NCI-H2227 treated with DMSO at 0.1 percent for 48 hours (cell line): ENCODE measurements around the gene PSMC4.
A peak's percentile ranks its signal among the peaks of the same experiment; 100 is the strongest.

Source experiments
- DNase-seq: peaks from one replicate; lab custom pipeline; 2025; lab: John Stamatoyannopoulos, UW

PSMC4 gene

GRCh38 chr19:39970675-39971379, at the start of gene PSMC4:
TSS of gene PSMC4 (plus strand) at chr19:39971165. CDS start at chr19:39971203, 38 bp downstream.
- peak; percentile 100 for DNase-seq

GRCh38 chr19:39923862-39924261, 47.1 kb upstream of the PSMC4 start:
- DNase-seq, result no peak

GRCh38 chr19:39924389-39924788, 46.6 kb upstream of the PSMC4 start:
- DNase-seq, result no peak

GRCh38 chr19:39924952-39925351, 46.0 kb upstream of the PSMC4 start:
- no peak for DNase-seq

- DNase-seq, result no peak
Observed at GRCh38 chr19:39926170-39926760, 44.7 kb upstream of the PSMC4 start.

GRCh38 chr19:39927076-39927475, 43.9 kb upstream of the PSMC4 start:
- no peak for DNase-seq

- no peak for DNase-seq
Observed at GRCh38 chr19:39927524-39928356, 43.2 kb upstream of the PSMC4 start.

GRCh38 chr19:39928357-39928725, 42.6 kb upstream of the PSMC4 start:
- DNase-seq, result no peak

- no peak for DNase-seq
Observed at GRCh38 chr19:39929750-39930149, 41.2 kb upstream of the PSMC4 start.

GRCh38 chr19:39934584-39935363, 36.2 kb upstream of the PSMC4 start, which contains the start of gene FCGBP:
TSS of gene FCGBP (minus strand) at chr19:39934634.
- DNase-seq, result no peak

- no peak for DNase-seq
Observed at GRCh38 chr19:39935364-39935661, 35.7 kb upstream of the PSMC4 start.

- DNase-seq, result no peak
Observed at GRCh38 chr19:39936020-39936419, 34.9 kb upstream of the PSMC4 start.

- no peak for DNase-seq
Observed at GRCh38 chr19:39936622-39937021, 34.3 kb upstream of the PSMC4 start.

GRCh38 chr19:39937094-39937720, 33.8 kb upstream of the PSMC4 start:
- no peak for DNase-seq

- no peak for DNase-seq
Observed at GRCh38 chr19:39937787-39938186, 33.2 kb upstream of the PSMC4 start.

GRCh38 chr19:39939556-39939955, 31.4 kb upstream of the PSMC4 start:
- DNase-seq, result no peak

GRCh38 chr19:39940221-39940833, 30.6 kb upstream of the PSMC4 start:
- no peak for DNase-seq

- DNase-seq, result no peak
Observed at GRCh38 chr19:39941151-39941550, 29.8 kb upstream of the PSMC4 start.

- DNase-seq, result no peak
Observed at GRCh38 chr19:39941615-39942365, 29.2 kb upstream of the PSMC4 start.

GRCh38 chr19:39942366-39942730, 28.6 kb upstream of the PSMC4 start:
- no peak for DNase-seq

GRCh38 chr19:39943586-39943985, 27.4 kb upstream of the PSMC4 start:
- DNase-seq, result no peak
